Cardiac septum (tissue), 1 donor: ENCODE results near the gene SDHB. TPM values are rescaled to one million over a fixed set of nuclear protein-coding genes. Genes with fewer than 3 reads are reported as not detected.

ENCODE experiments used
- DNase-seq: peaks from one replicate; pipeline ENCODE4 v3.0.0-alpha.2; 2020; ENCODE audit warnings: low spot score
- intact Hi-C: fragments of 100-400 bp; cut with DNase I; formaldehyde crosslinking; loops from one replicate; pipeline ENCODE4 v1.14.0; 2022
- total RNA-seq: library from RNA; stranded (reverse); fragmentation: NEBNext Ultra II Directional; extraction: Animal tissue kit (Norgen Biotek cat#: 25700); gene quantifications from one replicate; pipeline ENCODE4 v1.2.1, GENCODE V29; 2021
- donor health status: DM: no; HTN: no; CAD: no.

The SDHB gene
- total RNA-seq, 1 donor from 2014 or later: 260 TPM

DNA sequence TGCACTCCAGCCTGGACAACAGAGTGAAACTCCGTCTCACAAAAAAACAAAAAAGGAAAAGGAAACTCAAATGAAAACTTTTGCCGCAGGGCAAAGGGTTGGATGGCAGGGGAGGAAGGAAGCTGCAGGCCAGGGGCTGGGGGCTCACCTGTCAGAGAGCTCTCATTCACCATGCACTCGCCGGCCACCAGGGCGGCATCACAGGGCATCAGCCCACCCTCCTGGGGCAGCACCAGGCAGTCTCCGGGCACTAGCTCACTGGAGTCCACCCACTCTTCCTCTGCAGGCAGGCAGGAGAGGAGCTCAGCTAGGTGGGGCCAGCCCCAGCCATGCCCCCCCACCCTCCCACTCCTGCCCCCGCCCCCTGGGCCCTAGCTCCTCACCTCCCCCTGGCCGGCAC is 54.0 kb downstream of the SDHB start:
- DNase-seq: no peak
- intact Hi-C loops: no loop called here

DNA sequence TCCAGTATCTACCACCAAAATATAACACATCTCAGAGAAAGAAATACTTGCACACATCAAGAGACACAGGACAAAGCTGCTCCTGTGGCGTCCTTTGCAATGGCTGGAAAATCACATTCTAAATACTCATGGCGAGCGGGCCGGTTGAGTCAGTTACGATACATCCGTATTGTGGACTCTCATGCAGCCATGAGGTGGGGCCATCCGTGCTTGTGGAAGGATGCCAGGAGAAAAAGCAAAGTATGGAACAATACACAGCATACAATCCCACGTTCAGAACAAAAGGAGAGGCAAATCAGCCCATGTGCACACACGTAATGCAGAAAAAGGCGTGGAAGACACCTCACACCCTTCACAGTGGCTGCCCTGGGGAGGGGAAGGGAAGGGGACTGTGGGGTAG is 55.2 kb downstream of the SDHB start:
- intact Hi-C loops: no loop called here

DNA sequence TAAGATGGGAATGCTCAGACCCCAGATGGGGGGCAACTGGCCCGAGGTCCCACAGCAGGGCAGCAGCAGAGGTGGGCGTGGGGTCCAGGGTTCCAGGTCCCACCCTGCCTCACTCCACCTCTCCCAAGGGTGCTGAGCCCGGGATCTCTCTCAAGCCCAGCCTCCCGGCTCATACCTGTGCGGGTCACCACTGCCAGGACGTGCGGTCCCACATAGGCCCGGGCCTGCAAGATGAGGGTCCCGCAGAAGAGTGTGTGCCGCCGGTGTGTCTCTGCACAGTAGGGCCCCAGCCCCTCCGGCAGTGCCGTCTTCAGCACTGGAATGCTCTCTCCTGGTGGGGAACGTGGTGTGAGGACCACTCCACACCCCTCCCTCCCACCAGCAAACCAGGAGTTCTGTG is 57.0 kb downstream of the SDHB start:
- intact Hi-C loops: no loop called here
- no peak for DNase-seq

More for the DNA sequence above, 55.2 kb downstream of the SDHB start:
- DNase-seq: no peak

DNA sequence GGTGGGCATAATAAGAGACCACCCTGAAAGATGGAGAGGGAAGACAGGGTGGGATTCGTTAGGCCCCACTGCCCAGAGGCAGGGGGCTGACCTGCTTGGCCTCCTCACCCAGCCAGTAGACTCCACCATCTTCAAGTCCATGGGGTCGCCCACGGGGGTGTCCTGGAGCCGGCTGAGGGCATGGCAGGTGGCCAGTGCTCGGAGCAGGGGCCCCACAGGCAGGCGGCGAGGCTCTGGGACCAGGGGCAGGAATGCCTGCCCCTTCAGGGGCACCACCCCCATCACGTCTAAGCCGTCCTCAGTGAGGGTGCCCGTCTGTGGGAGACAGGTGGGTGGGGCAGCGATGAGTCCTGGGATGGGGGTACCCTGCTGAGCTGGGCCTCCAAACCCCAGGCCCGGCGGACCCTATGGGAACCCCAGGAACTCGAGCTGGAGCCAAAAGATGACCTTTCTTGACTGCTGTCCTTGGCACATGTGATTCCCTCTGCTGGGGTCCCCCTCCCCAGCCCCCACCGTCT is 60.3 kb downstream of the SDHB start:
- intact Hi-C loops: no loop called here
- no peak for DNase-seq

DNA sequence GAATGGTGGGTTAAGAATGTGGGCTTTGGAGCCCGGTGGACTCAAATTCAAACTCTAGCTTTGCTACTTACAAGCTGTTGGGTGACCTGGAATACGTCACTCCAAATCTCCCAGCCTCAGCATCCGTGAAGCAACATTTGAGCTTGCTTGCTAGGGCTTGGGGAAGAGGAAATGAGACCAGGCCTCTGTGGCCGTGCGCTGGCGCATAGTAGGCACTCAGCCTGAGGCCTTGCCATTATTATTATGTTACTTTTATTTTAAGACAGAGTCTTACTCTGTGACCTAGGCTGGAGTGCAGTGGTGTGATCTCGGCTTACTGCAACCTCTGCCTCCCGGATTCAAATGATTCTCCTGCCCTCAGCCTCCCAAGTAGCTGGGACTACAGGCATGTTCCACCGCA is 61.2 kb downstream of the SDHB start:
- DNase-seq: no peak
- intact Hi-C loops: no loop called here

DNA sequence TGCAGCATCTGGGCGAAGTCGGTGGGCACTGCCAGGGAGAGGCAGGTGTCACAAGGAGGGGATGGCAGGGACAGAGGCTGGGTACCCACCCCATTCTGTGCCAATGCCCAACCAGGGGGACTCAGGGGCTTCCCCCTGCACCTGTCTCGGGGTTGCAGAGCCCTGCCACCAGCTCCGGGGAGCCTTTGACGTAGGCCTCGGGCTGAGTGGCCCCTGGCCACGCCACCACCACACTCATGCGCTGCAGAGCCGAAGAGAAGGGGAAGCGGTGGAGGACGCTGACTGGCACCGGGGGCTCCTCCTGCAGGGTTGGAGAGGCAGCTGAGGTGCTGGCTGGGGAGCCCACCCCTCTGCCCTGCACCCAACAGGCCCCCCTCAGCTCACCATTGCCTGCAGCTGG is 61.7 kb downstream of the SDHB start:
- DNase-seq: no peak
- intact Hi-C loops: no loop called here

DNA sequence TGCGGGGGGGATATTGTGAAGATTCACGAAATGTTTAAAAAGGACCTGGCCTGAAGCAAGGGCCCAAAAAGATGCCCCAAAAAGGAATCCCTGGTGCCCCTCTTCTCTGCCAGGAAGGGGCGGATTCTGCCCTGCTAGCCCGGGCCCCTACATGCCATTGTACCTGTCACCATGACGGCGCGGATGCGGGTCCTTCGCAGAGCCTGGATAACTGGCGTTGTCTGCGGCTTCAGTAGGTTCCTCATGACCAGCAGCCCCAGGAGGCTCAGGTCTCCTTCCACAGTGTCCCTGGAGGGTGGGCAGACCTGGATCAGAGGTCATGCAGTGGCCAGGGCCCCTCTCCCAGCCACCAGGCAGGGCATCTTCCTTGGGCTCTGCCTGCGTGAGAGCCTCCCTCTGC is 62.3 kb downstream of the SDHB start:
- DNase-seq: no peak
- intact Hi-C loops: no loop called here

DNA sequence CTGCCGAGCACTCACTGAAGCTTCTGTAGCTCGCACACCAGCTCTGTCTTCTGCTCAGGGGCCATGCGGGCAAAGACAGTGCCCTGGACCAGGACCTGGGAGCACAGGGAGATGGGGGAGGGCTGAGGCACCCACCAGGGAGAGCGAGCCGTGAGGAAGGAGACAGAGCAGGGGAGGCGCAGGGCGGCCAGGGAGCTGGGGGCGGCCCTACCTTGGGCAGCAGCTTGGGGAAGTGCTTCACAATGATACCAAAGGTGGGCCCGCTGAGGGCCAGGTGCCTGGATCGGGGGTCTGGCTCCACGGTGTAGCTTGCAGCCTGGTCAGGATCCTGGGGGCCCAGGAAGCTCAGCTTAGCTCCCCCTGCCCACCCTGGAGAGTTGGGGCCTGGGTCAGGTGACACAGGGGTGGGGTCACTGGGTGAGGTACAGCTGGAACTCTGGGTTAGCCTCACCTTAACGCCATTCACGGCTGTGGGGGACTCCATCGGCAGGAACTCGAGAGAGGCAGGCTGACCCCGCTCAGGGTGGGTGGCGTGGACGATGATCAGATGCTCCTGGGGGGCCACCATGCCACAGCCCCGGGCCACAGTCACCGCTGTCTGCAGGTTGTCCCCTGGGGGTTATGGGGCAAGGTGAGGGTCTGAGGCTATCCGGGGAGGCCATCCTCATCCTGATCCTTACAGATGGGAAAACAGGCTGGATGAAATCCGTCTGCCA is 64.0 kb downstream of the SDHB start:
- intact Hi-C loops: no loop called here
- DNase-seq: no peak

DNA sequence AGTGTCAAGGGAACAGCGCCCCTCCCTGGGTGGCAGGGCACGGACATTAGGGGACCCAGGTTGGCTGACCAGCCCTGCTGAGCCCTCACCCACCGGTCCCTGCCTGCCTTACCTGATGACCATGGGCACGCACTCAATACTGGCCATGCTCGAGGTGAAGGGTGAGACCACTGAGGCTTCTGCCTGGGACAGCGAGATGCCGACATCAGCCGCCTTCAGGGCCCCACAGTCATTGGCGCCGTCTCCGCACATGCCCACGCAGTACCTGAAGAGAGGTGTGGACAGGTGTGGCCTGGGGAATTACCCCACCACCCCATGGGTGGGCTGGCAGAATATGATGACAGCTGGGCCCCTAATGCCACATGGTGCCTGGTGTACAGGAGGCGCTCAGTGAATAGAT is 65.6 kb downstream of the SDHB start:
- no peak for DNase-seq
- intact Hi-C loops: no loop called here

DNA sequence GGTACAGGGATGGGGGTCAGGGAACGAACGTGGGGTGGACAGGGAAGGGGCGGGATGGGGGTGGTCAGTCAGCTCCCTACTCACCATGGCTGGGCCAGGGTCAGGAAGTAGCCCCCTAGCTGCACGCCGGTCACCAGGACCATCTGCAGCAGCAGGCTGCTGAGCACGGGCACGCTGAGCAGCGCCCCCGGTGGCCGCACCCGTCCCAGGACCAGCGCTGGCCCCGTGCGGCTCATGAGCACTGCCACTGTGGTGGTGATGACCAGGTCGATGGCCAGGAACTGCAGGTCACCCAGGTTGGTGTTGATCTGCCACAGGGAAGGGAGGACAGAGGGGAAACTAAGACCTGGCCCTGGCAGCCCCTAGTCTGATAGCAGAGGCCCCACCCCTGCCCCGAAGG is 66.9 kb downstream of the SDHB start:
- DNase-seq: no peak
- intact Hi-C loops: no loop called here

DNA sequence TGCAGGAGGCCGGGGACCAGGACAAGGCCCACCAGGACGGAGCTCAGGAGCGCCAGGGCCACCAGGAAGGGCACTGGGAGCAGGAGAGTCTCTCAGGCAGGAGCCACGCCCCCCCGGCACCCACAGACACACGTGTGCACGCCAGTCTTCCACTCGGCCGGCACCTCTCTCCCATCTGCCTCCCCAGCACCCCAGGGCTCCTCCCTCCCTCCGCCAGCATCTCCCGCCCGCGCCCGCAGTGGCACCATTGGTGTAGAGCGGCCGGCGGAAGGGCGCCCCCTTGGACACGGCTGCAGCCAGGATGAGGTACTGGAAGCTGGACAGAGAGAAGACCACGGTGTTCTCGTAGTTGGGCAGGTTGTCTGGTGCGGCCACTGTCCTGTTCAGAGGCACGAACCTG is 67.3 kb downstream of the SDHB start:
- DNase-seq: no peak
- intact Hi-C loops: no loop called here

DNA sequence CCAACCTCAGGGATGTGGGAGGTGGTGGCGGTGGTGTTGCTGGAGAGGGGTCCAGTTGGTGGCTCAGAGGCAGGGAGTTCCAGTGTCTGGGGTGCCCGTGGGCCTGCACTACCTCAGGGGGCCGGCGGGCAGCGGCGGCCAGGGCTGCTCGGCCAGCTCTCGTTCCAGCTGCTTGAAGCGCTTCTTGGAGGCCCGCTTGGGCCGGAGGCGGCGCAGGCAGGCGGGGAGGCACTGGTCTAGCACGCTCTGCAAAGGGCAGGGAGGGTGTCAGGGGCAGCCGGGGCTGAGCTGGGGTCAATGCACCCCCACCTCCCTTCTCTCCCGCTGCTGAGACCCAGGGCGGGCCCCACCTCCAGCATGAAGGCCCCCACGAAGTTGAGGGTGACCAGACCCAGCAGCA is 67.7 kb downstream of the SDHB start:
- intact Hi-C loops: no loop called here
- DNase-seq: no peak

DNA sequence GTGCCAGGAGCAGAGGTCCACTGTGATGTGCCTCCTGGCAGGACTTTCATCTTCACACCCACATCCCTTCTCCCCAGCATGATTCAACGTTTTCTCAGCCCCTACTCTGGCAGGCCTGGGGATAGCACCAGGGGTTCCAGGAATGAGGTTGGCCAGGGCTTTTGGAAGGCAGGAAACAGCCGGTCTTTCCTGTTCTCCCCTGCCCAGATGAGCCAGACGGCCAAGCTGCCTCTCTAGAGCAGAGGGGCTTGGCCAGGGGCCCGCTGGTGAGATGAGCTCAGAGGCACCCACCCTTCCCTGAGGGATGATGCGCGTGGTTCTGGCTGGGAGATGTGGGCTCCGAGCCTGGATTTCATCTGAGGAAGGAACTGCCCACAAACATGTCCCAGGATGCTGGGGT is 69.1 kb downstream of the SDHB start:
- intact Hi-C loops: no loop called here
- no peak for DNase-seq

DNA sequence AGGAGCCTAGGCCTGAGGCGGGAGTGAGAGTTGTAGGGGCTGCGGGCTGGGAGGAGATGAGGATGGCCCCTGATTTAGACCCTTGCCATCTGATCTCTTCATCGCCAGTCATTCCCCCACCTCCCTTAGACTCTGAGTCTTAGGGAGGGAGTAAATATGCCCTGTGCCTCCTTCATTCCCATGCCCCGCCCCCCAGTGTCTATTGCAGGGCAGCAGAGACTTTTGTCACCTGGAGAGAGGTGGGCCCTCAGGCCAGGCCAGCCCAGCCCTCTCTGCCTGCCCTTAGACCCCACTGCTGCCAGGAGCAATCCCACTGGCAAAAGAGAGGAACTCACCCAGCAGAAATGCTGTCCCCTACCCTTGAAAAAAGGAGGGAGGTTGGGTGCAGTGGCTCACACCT is 70.2 kb downstream of the SDHB start:
- intact Hi-C loops: no loop called here
- DNase-seq: no peak

DNA sequence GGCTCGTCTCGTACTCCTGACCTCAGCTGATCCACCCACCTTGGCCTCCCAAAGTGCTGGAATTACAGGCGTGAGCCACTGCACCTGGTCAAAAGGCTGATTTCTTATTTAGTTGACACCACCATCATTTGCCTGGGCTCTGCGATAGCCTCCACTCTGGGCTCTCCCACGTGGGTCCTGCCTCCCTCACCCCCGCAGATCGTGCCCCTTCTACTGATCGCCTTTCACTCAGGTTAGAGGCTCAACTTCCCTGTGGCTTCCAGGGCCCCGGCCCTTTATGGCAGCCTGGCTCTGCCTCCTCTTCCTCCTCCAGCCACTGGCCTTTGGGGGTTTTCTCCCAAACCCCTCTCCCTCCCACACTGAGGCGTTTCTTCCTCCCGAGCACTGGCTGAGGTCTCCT is 70.9 kb downstream of the SDHB start:
- intact Hi-C loops: no loop called here
- no peak for DNase-seq

DNA sequence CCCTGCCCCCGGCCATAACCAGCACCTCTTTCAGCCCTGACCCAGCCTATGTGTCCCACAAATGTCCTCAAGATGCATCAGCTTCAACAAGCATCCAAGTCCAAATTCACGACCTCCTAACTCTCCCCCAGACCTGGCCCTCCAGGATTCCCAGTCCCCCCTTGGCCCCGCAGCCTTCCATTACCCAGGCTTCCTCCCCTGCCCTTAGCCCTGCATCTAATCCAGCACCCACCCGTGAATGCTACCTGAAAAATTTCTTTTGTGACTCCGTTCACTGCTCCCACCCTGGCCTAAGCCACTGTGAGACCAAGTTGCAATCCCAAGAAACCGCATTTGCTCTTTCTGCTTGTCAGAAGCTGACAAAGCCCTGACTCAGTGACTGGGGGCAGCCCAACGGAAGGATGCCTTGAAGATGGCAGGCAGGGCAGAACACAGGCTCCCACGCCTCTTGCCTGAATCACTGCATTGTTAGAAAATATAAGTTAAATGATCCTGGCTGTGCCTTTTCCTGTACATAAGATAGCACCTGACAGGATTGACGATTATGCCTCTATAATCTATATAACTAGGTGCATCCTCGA is 72.5 kb downstream of the SDHB start:
- intact Hi-C loops: no loop called here

DNA sequence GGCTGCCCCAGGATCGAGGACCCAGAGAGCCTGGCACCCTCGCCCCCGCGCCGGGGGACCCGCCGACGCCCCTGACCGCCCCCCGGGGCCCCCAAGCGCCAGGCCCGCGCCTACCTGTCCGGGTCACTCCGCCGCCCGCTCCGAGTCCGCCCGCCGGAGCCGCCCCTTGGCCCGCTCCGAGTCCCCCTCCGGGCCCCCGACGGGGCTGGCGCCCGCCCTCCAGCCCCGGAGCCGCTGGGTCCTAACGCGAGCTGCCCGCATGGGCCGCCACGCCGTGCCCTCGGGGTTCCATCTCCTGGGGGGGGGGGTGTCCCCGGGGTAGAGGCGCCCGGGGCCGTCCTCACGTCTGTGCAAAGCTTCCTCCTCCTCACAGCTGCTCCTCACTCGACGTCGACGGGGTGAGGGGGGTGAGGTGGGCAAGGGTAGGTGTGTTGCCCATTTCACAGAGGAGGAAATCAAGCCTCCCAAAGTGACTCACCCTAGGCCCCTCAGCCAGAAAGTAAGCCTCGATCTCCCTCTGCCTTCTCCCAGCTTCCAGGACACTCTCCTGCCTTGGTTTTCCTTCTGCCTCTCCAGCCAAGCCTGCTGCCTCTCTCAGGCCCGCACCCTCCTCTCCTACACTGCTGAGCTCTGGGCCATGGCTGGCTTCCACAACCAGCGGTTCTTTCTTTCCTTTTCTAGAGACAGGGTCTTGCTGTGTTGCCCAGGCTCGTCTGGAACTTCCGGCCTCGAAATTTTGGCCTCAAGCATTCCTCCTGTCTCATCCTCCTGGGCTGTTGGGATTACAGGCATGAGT is 73.2 kb downstream of the SDHB start, which contains the start of gene MFAP2:
MFAP2 (minus strand) TSS at position 148 of the 796 bp plus-strand sequence. CDS start 2,347 bp downstream, outside the sequence.
- DNase-seq: no peak
- intact Hi-C loops: no loop called here

More for the DNA sequence above, 72.5 kb downstream of the SDHB start:
- no peak for DNase-seq

DNA sequence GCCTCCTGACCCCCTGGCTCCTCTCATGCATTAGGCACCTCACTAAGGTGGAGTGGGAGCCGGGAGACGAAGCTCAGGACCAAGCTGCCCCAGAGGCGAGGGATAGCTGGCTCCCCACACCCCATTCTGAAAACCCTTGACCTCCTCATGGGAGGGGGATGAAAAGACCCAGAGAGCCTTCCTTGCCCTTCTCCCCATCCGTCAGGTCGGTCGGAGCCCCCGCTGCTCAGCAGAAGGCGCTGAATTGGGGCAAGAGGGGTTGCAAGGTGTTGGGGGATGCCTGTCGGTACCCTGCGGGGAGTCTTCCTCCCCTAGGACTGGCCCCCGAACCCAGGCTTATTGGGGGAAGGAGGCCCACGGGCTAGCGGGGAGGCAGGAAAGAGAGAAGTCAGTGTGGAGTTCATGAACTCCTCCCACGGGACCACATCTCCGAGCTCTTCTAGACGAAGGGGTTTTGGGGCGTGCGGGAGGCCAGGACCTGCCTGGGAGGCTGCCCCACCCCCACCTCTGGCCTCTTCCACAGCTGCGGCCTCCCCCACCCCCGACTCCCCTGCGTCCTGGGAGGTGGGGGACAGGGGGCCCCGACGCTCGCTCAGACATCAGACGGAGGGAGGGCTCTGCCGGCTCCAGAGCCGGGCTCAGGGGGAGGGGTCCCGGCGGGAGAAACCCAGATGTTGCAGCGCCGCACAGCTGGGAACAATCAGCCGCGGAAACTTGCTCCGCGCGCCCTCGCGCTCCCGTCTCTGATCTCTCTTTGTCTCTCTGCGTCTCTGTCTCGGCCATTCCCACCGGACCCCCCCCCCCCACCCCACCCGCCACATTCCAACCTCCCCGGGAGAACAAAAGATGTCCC is 74.1 kb downstream of the SDHB start:
- intact Hi-C loops: no loop called here

DNA sequence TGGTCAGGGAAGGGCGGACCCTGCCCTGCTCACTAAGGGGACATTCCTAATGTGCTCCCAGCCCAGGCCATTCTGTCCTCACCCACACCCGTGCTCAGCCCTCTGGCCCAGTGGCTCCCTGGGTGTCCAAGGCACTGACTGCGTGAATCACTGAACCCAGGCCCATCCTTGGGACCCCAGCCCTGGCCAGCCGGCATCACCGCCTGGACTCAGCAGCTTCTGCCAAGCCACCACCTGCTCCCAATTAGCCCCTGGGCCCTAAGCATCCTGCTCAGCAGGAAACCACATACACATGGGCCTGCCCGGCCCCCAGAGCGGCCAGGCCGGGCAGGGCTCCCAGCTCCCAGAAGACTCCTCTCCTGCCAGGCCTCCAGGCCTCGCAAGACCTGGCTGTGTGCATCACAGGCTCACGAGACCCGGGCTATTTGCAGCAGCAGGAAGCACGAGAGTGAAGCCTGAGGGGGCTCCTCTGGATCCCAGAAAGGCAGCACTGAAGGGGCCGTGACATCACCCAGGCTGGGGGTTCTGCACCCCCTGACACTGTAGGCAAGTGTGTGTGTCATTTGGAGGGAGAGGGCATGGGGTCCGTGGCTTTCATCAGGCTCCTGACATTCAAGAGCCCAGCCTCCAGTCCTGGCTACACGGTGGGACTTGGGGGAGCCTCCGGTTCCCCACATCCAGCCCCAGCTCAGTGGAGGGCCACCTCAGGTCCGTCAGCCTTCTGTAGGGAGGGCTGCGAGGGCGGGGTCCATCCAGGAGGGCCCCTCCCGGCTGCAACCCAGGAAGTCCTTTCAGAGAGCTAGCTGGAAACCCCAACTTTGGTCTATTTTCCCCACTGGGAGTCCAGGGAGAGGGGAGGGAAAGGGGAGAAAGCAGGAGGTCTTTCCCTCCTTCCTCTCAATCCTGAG is 75.0 kb downstream of the SDHB start:
- intact Hi-C loops: no loop called here
- DNase-seq: no peak

More for the DNA sequence above, 74.1 kb downstream of the SDHB start:
- DNase-seq: no peak
